ENCODE measurements around the gene DPF3.

DPF3 gene

GRCh38 chr14:72591391-72591790 is 302.5 kb downstream of the DPF3 start:
- no peaks in the 10 kb centered on the region for H3K4me1 ChIP-seq (ENCODE audit: control insufficient read depth, insufficient read depth, low read length)
- no peak overlapping the region for H3K9ac ChIP-seq (ENCODE audit: low read length)
- no peaks in the 10 kb centered on the region for H3K27me3 ChIP-seq (ENCODE audit: control insufficient read depth, insufficient read depth, low read length)
- H3K4me3 ChIP-seq (ENCODE audit: low read depth, low read length), result no peak overlapping the region
- no peaks in the 10 kb centered on the region for H3K9me3 ChIP-seq (ENCODE audit: control insufficient read depth, insufficient read depth, low read depth, low read length)
- H3K36me3 ChIP-seq (ENCODE audit: control insufficient read depth, insufficient read depth, low read length), result no peaks in the 10 kb centered on the region
- no peak overlapping the region for H3K27ac ChIP-seq (ENCODE audit: low read depth, low read length)

GRCh38 chr14:72590577-72590976 is 303.3 kb downstream of the DPF3 start:
- H3K27ac ChIP-seq (ENCODE audit: low read depth, low read length), result no peak overlapping the region
- no peaks in the 10 kb centered on the region for H3K27me3 ChIP-seq (ENCODE audit: control insufficient read depth, insufficient read depth, low read length)
- H3K4me3 ChIP-seq (ENCODE audit: low read depth, low read length), result no peak overlapping the region
- no peaks in the 10 kb centered on the region for H3K4me1 ChIP-seq (ENCODE audit: control insufficient read depth, insufficient read depth, low read length)
- no peaks in the 10 kb centered on the region for H3K36me3 ChIP-seq (ENCODE audit: control insufficient read depth, insufficient read depth, low read length)
- no peaks in the 10 kb centered on the region for H3K9me3 ChIP-seq (ENCODE audit: control insufficient read depth, insufficient read depth, low read depth, low read length)
- H3K9ac ChIP-seq (ENCODE audit: low read length), result no peak overlapping the region

- H3K9ac ChIP-seq (ENCODE audit: low read length), result no peak overlapping the region
- H3K27me3 ChIP-seq (ENCODE audit: control insufficient read depth, insufficient read depth, low read length), result no peaks in the 10 kb centered on the region
- no peak overlapping the region for H3K4me3 ChIP-seq (ENCODE audit: low read depth, low read length)
- H3K9me3 ChIP-seq (ENCODE audit: control insufficient read depth, insufficient read depth, low read depth, low read length), result no peaks in the 10 kb centered on the region
- no peak overlapping the region for H3K27ac ChIP-seq (ENCODE audit: low read depth, low read length)
- H3K36me3 ChIP-seq (ENCODE audit: control insufficient read depth, insufficient read depth, low read length), result no peaks in the 10 kb centered on the region
- H3K4me1 ChIP-seq (ENCODE audit: control insufficient read depth, insufficient read depth, low read length), result no peaks in the 10 kb centered on the region
These were observed 304.2 kb downstream of the DPF3 start for GRCh38 chr14:72589652-72590051.

GRCh38 chr14:72588521-72588920 is 305.4 kb downstream of the DPF3 start:
- Histone ChIP-seq H3K9ac (ENCODE audit: low read length) (no peak overlapping the region), H3K27ac (ENCODE audit: low read depth, low read length) (no peak overlapping the region), H3K4me3 (ENCODE audit: low read depth, low read length) (no peak overlapping the region), H3K4me1 (ENCODE audit: control insufficient read depth, insufficient read depth, low read length) (no peaks in the 10 kb centered on the region), H3K27me3 (ENCODE audit: control insufficient read depth, insufficient read depth, low read length) (no peaks in the 10 kb centered on the region), H3K9me3 (ENCODE audit: control insufficient read depth, insufficient read depth, low read depth, low read length) (no peaks in the 10 kb centered on the region), H3K36me3 (ENCODE audit: control insufficient read depth, insufficient read depth, low read length) (no peaks in the 10 kb centered on the region)

GRCh38 chr14:72583316-72584272 is 310.3 kb downstream of the DPF3 start:
- Histone ChIP-seq H3K4me1 (ENCODE audit: control insufficient read depth, insufficient read depth, low read length) (no peaks in the 10 kb centered on the region), H3K9ac (ENCODE audit: low read length) (no peak overlapping the region), H3K36me3 (ENCODE audit: control insufficient read depth, insufficient read depth, low read length) (no peaks in the 10 kb centered on the region), H3K27ac (ENCODE audit: low read depth, low read length) (no peak overlapping the region), H3K4me3 (ENCODE audit: low read depth, low read length) (no peak overlapping the region), H3K27me3 (ENCODE audit: control insufficient read depth, insufficient read depth, low read length) (no peaks in the 10 kb centered on the region), H3K9me3 (ENCODE audit: control insufficient read depth, insufficient read depth, low read depth, low read length) (no peaks in the 10 kb centered on the region)

- H3K27me3 ChIP-seq (ENCODE audit: control insufficient read depth, insufficient read depth, low read length), result no peaks in the 10 kb centered on the region
These were observed 311.3 kb downstream of the DPF3 start for GRCh38 chr14:72582582-72582981.

GRCh38 chr14:72578514-72578913 is 315.4 kb downstream of the DPF3 start:
- Histone ChIP-seq H3K4me3 (ENCODE audit: low read depth, low read length) (no peak overlapping the region), H3K4me1 (ENCODE audit: control insufficient read depth, insufficient read depth, low read length) (no peaks in the 10 kb centered on the region), H3K9ac (ENCODE audit: low read length) (no peak overlapping the region), H3K9me3 (ENCODE audit: control insufficient read depth, insufficient read depth, low read depth, low read length) (no peaks in the 10 kb centered on the region), H3K27me3 (ENCODE audit: control insufficient read depth, insufficient read depth, low read length) (no peaks in the 10 kb centered on the region), H3K36me3 (ENCODE audit: control insufficient read depth, insufficient read depth, low read length) (no peaks in the 10 kb centered on the region), H3K27ac (ENCODE audit: low read depth, low read length) (no peak overlapping the region)

More at GRCh38 chr14:72582582-72582981, 311.3 kb downstream of the DPF3 start:
- Histone ChIP-seq H3K9ac (ENCODE audit: low read length) (no peak overlapping the region), H3K9me3 (ENCODE audit: control insufficient read depth, insufficient read depth, low read depth, low read length) (no peaks in the 10 kb centered on the region), H3K36me3 (ENCODE audit: control insufficient read depth, insufficient read depth, low read length) (no peaks in the 10 kb centered on the region), H3K4me3 (ENCODE audit: low read depth, low read length) (no peak overlapping the region), H3K4me1 (ENCODE audit: control insufficient read depth, insufficient read depth, low read length) (no peaks in the 10 kb centered on the region), H3K27ac (ENCODE audit: low read depth, low read length) (no peak overlapping the region)

- Histone ChIP-seq H3K36me3 (ENCODE audit: control insufficient read depth, insufficient read depth, low read length) (no peaks in the 10 kb centered on the region), H3K9ac (ENCODE audit: low read length) (no peak overlapping the region), H3K9me3 (ENCODE audit: control insufficient read depth, insufficient read depth, low read depth, low read length) (no peaks in the 10 kb centered on the region), H3K27me3 (ENCODE audit: control insufficient read depth, insufficient read depth, low read length) (no peaks in the 10 kb centered on the region; the same call in 1 of the 2 replicates), H3K4me3 (ENCODE audit: low read depth, low read length) (no peak overlapping the region), H3K27ac (ENCODE audit: low read depth, low read length) (no peak overlapping the region), H3K4me1 (ENCODE audit: control insufficient read depth, insufficient read depth, low read length) (no peaks in the 10 kb centered on the region)
These were observed 316.4 kb downstream of the DPF3 start for GRCh38 chr14:72577521-72577920.

GRCh38 chr14:72576258-72576657 is 317.6 kb downstream of the DPF3 start:
- H3K4me3 ChIP-seq (ENCODE audit: low read depth, low read length), result no peak overlapping the region

GRCh38 chr14:72574715-72575114 is 319.2 kb downstream of the DPF3 start:
- no peak overlapping the region for H3K4me3 ChIP-seq (ENCODE audit: low read depth, low read length)
- H3K4me1 ChIP-seq (ENCODE audit: control insufficient read depth, insufficient read depth, low read length), result no peaks in the 10 kb centered on the region
- no peak overlapping the region for H3K9ac ChIP-seq (ENCODE audit: low read length)
- no peak overlapping the region for H3K27ac ChIP-seq (ENCODE audit: low read depth, low read length)
- H3K27me3 ChIP-seq (ENCODE audit: control insufficient read depth, insufficient read depth, low read length), result no peaks in the 10 kb centered on the region; the same call in 1 of the 2 replicates
- H3K36me3 ChIP-seq (ENCODE audit: control insufficient read depth, insufficient read depth, low read length), result no peaks in the 10 kb centered on the region
- H3K9me3 ChIP-seq (ENCODE audit: control insufficient read depth, insufficient read depth, low read depth, low read length), result no peaks in the 10 kb centered on the region

More at GRCh38 chr14:72576258-72576657, 317.6 kb downstream of the DPF3 start:
- Histone ChIP-seq H3K9me3 (ENCODE audit: control insufficient read depth, insufficient read depth, low read depth, low read length) (no peaks in the 10 kb centered on the region), H3K27me3 (ENCODE audit: control insufficient read depth, insufficient read depth, low read length) (no peaks in the 10 kb centered on the region; the same call in 1 of the 2 replicates), H3K9ac (ENCODE audit: low read length) (no peak overlapping the region), H3K27ac (ENCODE audit: low read depth, low read length) (no peak overlapping the region), H3K4me1 (ENCODE audit: control insufficient read depth, insufficient read depth, low read length) (no peaks in the 10 kb centered on the region), H3K36me3 (ENCODE audit: control insufficient read depth, insufficient read depth, low read length) (no peaks in the 10 kb centered on the region)

- no peak overlapping the region for H3K9ac ChIP-seq (ENCODE audit: low read length)
These were observed 320.0 kb downstream of the DPF3 start for GRCh38 chr14:72573725-72574417.

More at GRCh38 chr14:72573725-72574417, 320.0 kb downstream of the DPF3 start:
- Histone ChIP-seq H3K36me3 (ENCODE audit: control insufficient read depth, insufficient read depth, low read length) (no peaks in the 10 kb centered on the region), H3K9me3 (ENCODE audit: control insufficient read depth, insufficient read depth, low read depth, low read length) (no peaks in the 10 kb centered on the region), H3K27me3 (ENCODE audit: control insufficient read depth, insufficient read depth, low read length) (no peaks in the 10 kb centered on the region; the same call in 1 of the 2 replicates), H3K27ac (ENCODE audit: low read depth, low read length) (no peak overlapping the region), H3K4me3 (ENCODE audit: low read depth, low read length) (no peak overlapping the region), H3K4me1 (ENCODE audit: control insufficient read depth, insufficient read depth, low read length) (no peaks in the 10 kb centered on the region)
